SK-N-SH treated with all-trans-retinoic acid at 6 μM for 48 hours (cell line): Measurements from ENCODE around the gene OSER1.

Source experiments
- ATAC-seq: fragments of 200-7000 bp; cut with Tn5 transposase; 3 replicates; pipeline ENCODE4 v1.9.1; 2020; ENCODE audit warnings: mild to moderate bottlenecking, moderate library complexity
- BACH2 ChIP-seq: fragments of 250-450 bp; sonication (Bioruptor Pico); IDR thresholded peaks from 2 replicates; pipeline ENCODE4 v1.9.0; 2021; ENCODE audit warnings: mild to moderate bottlenecking, borderline replicate concordance
- CSDC2 ChIP-seq: fragments of 250-450 bp; sonication (Bioruptor Pico); IDR thresholded peaks from 2 replicates; pipeline ENCODE4 v1.5.0; 2020; ENCODE audit warnings: mild to moderate bottlenecking, moderate library complexity
- ESRRG ChIP-seq: fragments of 250-450 bp; sonication (Bioruptor Pico); IDR thresholded peaks from 2 replicates; pipeline ENCODE4 v1.6.1; 2021; ENCODE audit warnings: mild to moderate bottlenecking
- GLIS3 ChIP-seq: fragments of 250-450 bp; sonication (Bioruptor Pico); IDR thresholded peaks from 2 replicates; pipeline ENCODE4 v1.5.0; 2020; ENCODE audit warnings: mild to moderate bottlenecking, moderate library complexity
- ISL1 ChIP-seq: fragments of 250-450 bp; sonication (Bioruptor Pico); IDR thresholded peaks from 2 replicates; pipeline ENCODE4 v2.1.2; 2022; ENCODE audit warnings: mild to moderate bottlenecking, moderate library complexity
- OSR1 ChIP-seq: fragments of 250-450 bp; sonication (Bioruptor Pico); IDR thresholded peaks from 2 replicates; pipeline ENCODE4 v1.8.0; 2022; ENCODE audit warnings: moderate library complexity, mild to moderate bottlenecking, inconsistent platforms
- PPARA ChIP-seq: fragments of 250-450 bp; sonication (Bioruptor Pico); IDR thresholded peaks from 2 replicates; pipeline ENCODE4 v1.5.0; 2020; ENCODE audit warnings: mild to moderate bottlenecking, borderline replicate concordance
- RARB ChIP-seq: fragments of 250-450 bp; sonication (Bioruptor Pico); IDR thresholded peaks from 2 replicates; pipeline ENCODE4 v1.8.0; 2021; ENCODE audit warnings: mild to moderate bottlenecking, moderate library complexity
- SNAI2 ChIP-seq: fragments of 250-450 bp; sonication (Bioruptor Pico); IDR thresholded peaks from 2 replicates; pipeline ENCODE4 v1.5.0; 2020; ENCODE audit warnings: mild to moderate bottlenecking, moderate library complexity
- ZC3H10 ChIP-seq: fragments of 250-450 bp; sonication (Bioruptor Pico); IDR thresholded peaks from 2 replicates; pipeline ENCODE4 v1.5.1; 2021; ENCODE audit warnings: mild to moderate bottlenecking, moderate library complexity
- ZFP3 ChIP-seq: fragments of 250-450 bp; sonication (Bioruptor Pico); IDR thresholded peaks from 2 replicates; pipeline ENCODE4 v1.5.0; 2020; ENCODE audit warnings: mild to moderate bottlenecking, moderate library complexity
- ZFP30 ChIP-seq: fragments of 450-650 bp; formaldehyde crosslinking; IDR thresholded peaks from 2 replicates; pipeline ENCODE4 v1.5.0; 2022; ENCODE audit warnings: mild to moderate bottlenecking, moderate library complexity
- ZNF565 ChIP-seq: fragments of 450-650 bp; formaldehyde crosslinking; conservative IDR thresholded peaks from 2 replicates; pipeline ENCODE4 v1.5.0; 2020; ENCODE audit warnings: low read depth, mild to moderate bottlenecking, moderate library complexity
- ZNF70 ChIP-seq: fragments of 450-650 bp; formaldehyde crosslinking; IDR thresholded peaks from 2 replicates; pipeline ENCODE4 v1.5.0; 2020; ENCODE audit warnings: mild to moderate bottlenecking, moderate library complexity
- ZNF8 ChIP-seq: fragments of 450-650 bp; formaldehyde crosslinking; IDR thresholded peaks from 2 replicates; pipeline ENCODE4 v1.5.0; 2020; ENCODE audit warnings: mild to moderate bottlenecking, moderate library complexity
- TF ChIP-seq, protein P1 (sequence below): fragments of 250-450 bp; sonication (Bioruptor Pico); IDR thresholded peaks from 2 replicates; pipeline ENCODE4 v1.5.0; 2020; ENCODE audit warnings: mild to moderate bottlenecking, moderate library complexity
- TF ChIP-seq, protein P2 (sequence below): fragments of 250-450 bp; sonication (Bioruptor Pico); IDR thresholded peaks from 2 replicates; pipeline ENCODE4 v1.5.1; 2020; ENCODE audit warnings: low read depth, mild to moderate bottlenecking, moderate library complexity
- TF ChIP-seq, protein P3 (sequence below): fragments of 250-450 bp; sonication (Bioruptor Pico); IDR thresholded peaks from 2 replicates; pipeline ENCODE4 v1.8.0; 2020; ENCODE audit warnings: mild to moderate bottlenecking, moderate library complexity, borderline replicate concordance
- TF ChIP-seq, protein P4 (sequence below): fragments of 250-450 bp; sonication (Bioruptor Pico); IDR thresholded peaks from 2 replicates; pipeline ENCODE4 v1.5.1; 2021; ENCODE audit warnings: mild to moderate bottlenecking, moderate library complexity
- TF ChIP-seq, protein P5 (sequence below): fragments of 250-450 bp; sonication (Bioruptor Pico); IDR thresholded peaks from 2 replicates; pipeline ENCODE4 v1.8.0; 2021; ENCODE audit warnings: low read depth, mild to moderate bottlenecking, moderate library complexity, borderline replicate concordance

Gene OSER1

DNA sequence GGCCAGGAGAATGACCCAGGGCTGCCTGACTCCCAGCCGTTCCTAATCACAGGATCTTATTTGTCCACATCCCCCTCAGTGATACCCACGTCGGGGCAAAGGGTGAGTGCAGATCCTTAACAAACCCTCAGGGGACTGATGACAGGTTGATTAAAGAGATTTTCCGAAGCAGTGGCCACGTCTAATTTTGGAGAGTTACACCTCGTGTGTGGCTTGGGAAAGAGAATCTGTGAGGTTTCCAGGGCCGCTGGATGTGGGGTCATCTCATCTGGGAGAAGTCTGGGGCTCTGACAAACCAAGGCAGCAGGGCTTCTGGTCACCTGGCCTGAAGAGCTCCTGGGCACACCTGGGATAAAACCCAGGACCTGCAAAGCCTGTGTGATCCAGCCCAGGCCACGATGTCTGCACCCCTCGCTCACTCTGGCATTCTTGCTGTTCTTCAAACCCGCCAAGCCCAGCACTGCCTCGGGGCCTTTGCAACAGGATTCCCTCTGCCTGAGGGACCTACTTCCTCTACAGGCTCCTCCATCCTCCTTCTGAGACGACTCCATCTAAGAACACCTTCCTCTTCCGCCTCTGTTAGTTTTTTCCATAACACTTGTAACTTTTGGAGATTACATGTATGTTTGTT, 28.3 kb downstream of the OSER1 start:
- TF ChIP-seq BACH2 (CRISPR knock-in tag) (no peak), GLIS3 (CRISPR knock-in tag) (no peak), ZC3H10 (CRISPR knock-in tag) (no peak), SNAI2 (CRISPR knock-in tag) (no peak), ZFP3 (CRISPR knock-in tag) (no peak), RARB (CRISPR knock-in tag) (no peak), ZNF70 (CRISPR knock-in tag) (no peak), ISL1 (no peak), PPARA (CRISPR knock-in tag) (no peak), ESRRG (CRISPR knock-in tag) (no peak), ZNF565 (CRISPR knock-in tag) (no peak), CSDC2 (no peak), ZFP30 (CRISPR knock-in tag) (no peak), OSR1 (CRISPR knock-in tag) (no peak)
- TF ChIP-seq, protein P1, sequence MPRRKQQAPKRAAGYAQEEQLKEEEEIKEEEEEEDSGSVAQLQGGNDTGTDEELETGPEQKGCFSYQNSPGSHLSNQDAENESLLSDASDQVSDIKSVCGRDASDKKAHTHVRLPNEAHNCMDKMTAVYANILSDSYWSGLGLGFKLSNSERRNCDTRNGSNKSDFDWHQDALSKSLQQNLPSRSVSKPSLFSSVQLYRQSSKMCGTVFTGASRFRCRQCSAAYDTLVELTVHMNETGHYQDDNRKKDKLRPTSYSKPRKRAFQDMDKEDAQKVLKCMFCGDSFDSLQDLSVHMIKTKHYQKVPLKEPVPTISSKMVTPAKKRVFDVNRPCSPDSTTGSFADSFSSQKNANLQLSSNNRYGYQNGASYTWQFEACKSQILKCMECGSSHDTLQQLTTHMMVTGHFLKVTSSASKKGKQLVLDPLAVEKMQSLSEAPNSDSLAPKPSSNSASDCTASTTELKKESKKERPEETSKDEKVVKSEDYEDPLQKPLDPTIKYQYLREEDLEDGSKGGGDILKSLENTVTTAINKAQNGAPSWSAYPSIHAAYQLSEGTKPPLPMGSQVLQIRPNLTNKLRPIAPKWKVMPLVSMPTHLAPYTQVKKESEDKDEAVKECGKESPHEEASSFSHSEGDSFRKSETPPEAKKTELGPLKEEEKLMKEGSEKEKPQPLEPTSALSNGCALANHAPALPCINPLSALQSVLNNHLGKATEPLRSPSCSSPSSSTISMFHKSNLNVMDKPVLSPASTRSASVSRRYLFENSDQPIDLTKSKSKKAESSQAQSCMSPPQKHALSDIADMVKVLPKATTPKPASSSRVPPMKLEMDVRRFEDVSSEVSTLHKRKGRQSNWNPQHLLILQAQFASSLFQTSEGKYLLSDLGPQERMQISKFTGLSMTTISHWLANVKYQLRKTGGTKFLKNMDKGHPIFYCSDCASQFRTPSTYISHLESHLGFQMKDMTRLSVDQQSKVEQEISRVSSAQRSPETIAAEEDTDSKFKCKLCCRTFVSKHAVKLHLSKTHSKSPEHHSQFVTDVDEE (CRISPR knock-in tag) = no peak
- TF ChIP-seq, protein P2, sequence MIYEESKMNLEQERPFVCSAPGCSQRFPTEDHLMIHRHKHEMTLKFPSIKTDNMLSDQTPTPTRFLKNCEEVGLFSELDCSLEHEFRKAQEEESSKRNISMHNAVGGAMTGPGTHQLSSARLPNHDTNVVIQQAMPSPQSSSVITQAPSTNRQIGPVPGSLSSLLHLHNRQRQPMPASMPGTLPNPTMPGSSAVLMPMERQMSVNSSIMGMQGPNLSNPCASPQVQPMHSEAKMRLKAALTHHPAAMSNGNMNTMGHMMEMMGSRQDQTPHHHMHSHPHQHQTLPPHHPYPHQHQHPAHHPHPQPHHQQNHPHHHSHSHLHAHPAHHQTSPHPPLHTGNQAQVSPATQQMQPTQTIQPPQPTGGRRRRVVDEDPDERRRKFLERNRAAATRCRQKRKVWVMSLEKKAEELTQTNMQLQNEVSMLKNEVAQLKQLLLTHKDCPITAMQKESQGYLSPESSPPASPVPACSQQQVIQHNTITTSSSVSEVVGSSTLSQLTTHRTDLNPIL (CRISPR knock-in tag) = no peak
- TF ChIP-seq, protein P3, sequence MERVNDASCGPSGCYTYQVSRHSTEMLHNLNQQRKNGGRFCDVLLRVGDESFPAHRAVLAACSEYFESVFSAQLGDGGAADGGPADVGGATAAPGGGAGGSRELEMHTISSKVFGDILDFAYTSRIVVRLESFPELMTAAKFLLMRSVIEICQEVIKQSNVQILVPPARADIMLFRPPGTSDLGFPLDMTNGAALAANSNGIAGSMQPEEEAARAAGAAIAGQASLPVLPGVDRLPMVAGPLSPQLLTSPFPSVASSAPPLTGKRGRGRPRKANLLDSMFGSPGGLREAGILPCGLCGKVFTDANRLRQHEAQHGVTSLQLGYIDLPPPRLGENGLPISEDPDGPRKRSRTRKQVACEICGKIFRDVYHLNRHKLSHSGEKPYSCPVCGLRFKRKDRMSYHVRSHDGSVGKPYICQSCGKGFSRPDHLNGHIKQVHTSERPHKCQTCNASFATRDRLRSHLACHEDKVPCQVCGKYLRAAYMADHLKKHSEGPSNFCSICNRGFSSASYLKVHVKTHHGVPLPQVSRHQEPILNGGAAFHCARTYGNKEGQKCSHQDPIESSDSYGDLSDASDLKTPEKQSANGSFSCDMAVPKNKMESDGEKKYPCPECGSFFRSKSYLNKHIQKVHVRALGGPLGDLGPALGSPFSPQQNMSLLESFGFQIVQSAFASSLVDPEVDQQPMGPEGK (CRISPR knock-in tag) = no peak
- TF ChIP-seq, protein P4, sequence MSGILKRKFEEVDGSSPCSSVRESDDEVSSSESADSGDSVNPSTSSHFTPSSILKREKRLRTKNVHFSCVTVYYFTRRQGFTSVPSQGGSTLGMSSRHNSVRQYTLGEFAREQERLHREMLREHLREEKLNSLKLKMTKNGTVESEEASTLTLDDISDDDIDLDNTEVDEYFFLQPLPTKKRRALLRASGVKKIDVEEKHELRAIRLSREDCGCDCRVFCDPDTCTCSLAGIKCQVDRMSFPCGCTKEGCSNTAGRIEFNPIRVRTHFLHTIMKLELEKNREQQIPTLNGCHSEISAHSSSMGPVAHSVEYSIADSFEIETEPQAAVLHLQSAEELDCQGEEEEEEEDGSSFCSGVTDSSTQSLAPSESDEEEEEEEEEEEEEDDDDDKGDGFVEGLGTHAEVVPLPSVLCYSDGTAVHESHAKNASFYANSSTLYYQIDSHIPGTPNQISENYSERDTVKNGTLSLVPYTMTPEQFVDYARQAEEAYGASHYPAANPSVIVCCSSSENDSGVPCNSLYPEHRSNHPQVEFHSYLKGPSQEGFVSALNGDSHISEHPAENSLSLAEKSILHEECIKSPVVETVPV (CRISPR knock-in tag) = no peak

DNA sequence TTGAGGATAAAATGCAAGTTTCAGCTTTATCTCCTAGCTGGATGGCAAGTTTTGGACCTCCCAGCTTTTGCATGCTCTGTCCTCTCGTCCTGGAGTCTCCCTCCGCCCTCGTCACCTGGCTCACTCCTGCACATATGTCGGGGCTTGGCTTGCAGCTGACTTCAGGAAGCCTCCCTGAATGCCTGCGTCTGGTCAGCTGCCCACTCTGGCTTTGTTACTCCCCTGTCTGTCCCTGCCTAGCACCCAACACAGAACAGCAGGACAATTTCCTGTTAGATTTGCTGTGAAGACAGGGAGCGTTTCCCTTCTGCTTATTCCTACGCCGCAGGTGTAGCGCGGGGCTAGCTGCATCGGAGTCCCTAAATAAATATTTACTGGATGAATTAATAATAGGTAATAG, 29.0 kb downstream of the OSER1 start:
- TF ChIP-seq, protein P4 (CRISPR knock-in tag) = no peak
- no peak for TF ChIP-seq OSR1 (CRISPR knock-in tag)
- no peak for TF ChIP-seq ISL1
- TF ChIP-seq, protein P5, sequence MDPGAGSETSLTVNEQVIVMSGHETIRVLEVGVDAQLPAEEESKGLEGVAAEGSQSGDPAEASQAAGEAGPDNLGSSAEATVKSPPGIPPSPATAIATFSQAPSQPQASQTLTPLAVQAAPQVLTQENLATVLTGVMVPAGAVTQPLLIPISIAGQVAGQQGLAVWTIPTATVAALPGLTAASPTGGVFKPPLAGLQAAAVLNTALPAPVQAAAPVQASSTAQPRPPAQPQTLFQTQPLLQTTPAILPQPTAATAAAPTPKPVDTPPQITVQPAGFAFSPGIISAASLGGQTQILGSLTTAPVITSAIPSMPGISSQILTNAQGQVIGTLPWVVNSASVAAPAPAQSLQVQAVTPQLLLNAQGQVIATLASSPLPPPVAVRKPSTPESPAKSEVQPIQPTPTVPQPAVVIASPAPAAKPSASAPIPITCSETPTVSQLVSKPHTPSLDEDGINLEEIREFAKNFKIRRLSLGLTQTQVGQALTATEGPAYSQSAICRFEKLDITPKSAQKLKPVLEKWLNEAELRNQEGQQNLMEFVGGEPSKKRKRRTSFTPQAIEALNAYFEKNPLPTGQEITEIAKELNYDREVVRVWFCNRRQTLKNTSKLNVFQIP = no peak
- no peak for TF ChIP-seq ZNF8 (CRISPR knock-in tag)
- TF ChIP-seq, protein P1 (CRISPR knock-in tag) = no peak
- TF ChIP-seq, protein P3 (CRISPR knock-in tag) = no peak
- TF ChIP-seq ZFP3 (CRISPR knock-in tag) = no peak
- TF ChIP-seq RARB (CRISPR knock-in tag) = no peak
- TF ChIP-seq, all 23 proteins: peak for 0
- no peak for ATAC-seq

More for the DNA sequence above, 28.3 kb downstream of the OSER1 start:
- no peak for ATAC-seq
